Neural progenitor cell (in vitro differentiated cells): Measurements from ENCODE around the gene SGSM2.

Experiments used
- CTCF ChIP-seq: fragments of 200-600 bp; sonication (generic); IDR thresholded peaks from 2 replicates; pipeline ENCODE4 v1.5.1; 2017; ENCODE audit warnings: antibody characterized with exemption, mild to moderate bottlenecking
- EZH2phosphoT487 ChIP-seq: fragments of 200-600 bp; sonication (generic); IDR thresholded peaks from 2 replicates; pipeline ENCODE4 v1.6.1; 2017; ENCODE audit warnings: antibody characterized with exemption

- TF ChIP-seq CTCF (no peak), EZH2phosphoT487 (no peak)
Observed at GRCh38 chr17:2393174-2393953, 56.1 kb downstream of the SGSM2 start.
